Measurements from ENCODE around the gene IRF9. TPM values are rescaled to one million over a fixed set of nuclear protein-coding genes. Genes with fewer than 3 reads are reported as not detected.

IRF9 gene
- total RNA-seq, 1 donor from 2014 or later, result 42.9 TPM

DNA sequence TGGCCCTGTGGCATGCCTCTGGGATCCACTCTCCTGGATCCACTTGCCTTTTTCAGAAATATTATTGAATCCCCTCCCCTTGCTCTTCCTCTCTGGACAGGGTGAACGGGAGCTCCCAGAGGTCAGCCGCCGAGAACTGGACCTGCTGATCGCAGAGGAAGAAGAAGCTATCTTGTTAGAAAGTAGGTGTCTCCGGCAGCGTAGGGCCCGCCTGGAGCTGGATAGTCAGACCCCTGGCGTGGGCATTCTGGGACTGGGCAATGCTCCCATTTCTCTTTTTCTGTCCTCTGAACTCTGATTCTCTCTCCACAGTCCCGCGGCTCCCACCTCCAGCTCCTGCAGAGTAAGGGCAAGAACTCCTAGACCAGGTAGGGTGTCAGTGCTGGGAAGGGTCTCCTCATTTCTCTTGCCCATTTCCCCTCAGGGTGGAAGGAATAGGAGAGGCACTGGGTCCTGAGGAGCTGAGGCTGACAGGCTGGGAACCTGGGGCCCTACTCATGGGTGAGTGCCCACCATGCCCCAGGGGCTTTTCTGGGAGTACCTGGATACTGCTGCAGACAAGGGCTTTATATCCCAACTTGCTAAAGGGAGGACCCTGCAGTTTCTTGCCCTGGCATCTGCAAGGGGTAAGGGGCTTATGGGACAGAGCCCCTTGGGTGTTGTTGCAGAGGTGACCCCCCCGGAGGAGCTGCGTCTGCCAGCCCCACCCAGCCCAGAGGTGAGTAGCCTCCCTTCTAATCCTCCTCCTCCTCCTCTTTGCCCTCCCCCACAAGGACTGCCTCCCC, 16.2 kb downstream of the IRF9 start:
- no peak for DNase-seq (ENCODE audit: low read depth in 2 of 2)

GRCh38 chr14:24177891-24178290, 16.8 kb downstream of the IRF9 start:
- no peak for DNase-seq (ENCODE audit: low read depth in 2 of 2)

DNA sequence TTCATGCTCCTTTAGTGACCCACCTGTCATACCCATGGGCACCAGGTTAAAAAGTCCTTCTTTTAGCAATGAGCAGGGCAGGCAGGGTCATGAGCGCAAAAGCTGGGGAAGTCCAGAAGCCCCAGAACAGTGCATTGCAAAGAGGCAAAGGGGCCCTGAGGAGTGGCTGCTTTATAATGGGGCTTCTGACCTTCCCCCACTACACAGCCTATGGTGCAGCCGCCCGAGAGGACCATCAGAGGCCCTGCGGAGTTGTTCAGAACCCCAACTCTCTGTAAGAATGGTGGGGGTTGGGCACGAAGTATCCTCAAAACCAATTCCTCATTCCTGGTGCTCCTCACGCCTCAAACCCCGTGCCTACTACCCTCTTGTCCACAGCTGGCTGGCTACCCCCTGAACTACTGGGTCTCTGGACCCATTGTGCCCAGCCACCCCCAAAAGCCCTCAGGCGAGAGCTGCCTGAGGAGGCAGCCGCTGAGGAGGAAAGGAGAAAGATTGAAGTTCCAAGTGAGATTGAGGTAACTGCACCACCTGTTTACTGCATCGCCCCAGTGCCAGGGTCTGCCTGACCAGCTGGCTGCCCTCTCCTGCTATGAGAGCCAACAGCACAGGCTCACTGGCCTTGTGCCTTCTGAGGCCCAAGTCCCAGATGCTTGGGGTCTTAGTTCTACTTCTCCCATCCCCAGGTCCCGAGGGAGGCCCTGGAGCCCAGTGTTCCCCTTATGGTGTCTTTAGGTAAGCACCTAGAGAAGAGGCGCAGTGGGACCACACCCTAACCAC, 17.5 kb downstream of the IRF9 start:
- no peak for DNase-seq (ENCODE audit: low read depth in 2 of 2)

- DNase-seq (ENCODE audit: low read depth in 2 of 2), result no peak
These were observed 18.4 kb downstream of the IRF9 start for GRCh38 chr14:24179294-24179960.

GRCh38 chr14:24179961-24180796, 19.1 kb downstream of the IRF9 start:
- DNase-seq (ENCODE audit: low read depth in 2 of 2), result peak in 1 of 2 donors; percentile 70

GRCh38 chr14:24181371-24182077, 20.5 kb downstream of the IRF9 start:
- DNase-seq (ENCODE audit: low read depth in 2 of 2), result no peak

DNA sequence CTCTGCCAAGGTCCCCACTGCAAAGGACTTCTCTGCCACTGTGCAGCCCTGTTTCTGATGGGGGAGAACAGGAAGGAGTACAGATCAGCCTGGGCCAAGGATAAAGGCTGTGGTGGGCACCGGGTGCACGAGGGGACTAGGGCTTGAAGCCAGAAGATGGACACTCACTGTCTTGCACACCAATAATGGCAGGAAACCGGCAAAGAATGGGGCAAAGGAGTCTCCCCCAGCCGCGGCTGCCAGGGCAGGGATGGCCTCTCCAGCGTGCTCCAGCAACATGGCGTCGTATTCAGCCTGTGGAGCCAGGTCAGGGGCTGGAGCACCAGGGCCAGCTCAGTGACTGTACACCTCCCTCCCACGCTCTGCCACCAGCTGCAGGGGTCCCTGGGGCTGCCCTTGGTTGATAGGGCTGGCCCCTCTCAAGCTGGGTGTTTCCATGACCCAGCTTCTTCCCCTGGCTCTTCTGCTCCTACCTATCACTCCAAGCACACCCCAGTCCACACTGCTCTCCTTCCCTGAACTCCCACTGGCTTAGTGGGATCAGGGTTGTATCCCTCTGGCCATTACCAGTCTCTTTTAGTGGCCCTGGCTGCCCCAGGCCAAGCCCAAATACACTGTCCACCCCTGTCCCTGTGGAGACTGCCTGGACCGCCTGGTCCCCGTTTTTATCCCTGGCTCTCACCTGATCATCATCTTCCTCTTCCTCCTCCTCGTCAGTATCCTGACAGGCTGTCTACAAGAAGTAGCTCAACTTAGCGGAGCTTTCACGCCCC, 21.2 kb downstream of the IRF9 start:
- no peak for DNase-seq (ENCODE audit: low read depth in 2 of 2)

- no peak for DNase-seq (ENCODE audit: low read depth in 2 of 2)
These were observed 22.0 kb downstream of the IRF9 start for GRCh38 chr14:24183014-24183481.

DNA sequence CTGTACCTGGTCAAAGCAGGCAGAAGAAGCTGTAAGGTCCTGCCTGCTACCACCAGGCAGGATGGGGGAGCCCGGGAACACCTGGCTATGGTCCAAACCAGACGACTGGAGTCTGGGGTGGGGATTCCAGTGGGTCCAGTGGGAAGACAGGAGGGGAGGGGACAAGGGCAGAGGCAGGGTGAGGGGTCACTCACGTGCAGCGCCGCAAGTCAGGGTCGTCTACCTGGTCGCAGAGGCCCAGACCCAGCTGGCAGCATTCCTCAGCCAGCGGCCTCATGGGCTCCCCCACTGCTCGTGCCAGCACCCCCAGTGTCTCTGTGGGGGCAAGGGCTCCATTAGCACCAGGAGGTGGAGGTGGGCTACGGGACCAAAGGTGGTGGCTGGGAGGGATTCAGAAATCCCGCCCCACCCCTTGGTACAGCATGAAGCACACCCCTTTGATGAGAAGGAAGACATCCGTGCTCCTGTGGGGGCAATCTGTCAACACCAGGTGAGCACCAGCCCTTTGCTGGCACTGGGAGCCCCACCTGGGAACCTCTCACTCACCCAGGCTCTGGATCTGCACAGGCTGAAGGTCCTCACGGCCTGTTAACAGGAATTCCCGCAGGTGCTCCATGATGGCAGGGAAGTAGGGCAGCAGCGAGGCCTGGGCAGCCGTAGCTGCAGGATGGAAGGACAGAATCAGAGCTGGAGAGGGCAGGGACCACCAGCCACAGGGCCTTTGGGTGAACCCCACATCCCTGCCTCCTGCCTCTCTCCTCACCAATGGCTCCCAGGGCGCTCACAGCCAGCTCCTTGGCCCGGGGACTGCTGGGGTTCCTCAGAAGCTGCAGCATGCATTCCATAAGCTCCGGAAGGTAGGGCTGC, 23.3 kb downstream of the IRF9 start:
- no peak for DNase-seq (ENCODE audit: low read depth in 2 of 2)

DNA sequence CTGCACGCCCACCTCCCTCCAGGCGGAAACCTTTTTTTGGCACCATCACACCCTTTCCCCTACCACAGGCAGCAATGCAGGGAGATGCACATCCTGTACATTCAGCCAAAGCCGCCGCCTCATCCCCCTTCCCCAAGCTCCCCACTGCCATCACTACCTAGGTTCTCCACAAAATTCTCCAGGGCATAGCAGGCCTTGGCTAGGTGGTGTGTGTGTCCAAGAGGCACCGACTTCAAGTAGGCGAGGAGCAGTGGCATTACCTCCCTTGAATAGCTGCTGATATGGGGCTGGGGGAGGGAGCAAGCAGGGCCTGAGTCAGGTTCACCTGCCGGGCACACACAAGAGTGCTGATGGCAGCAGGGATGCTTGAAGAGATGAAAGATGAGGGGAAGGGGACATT, 24.0 kb downstream of the IRF9 start:
- DNase-seq (ENCODE audit: low read depth in 2 of 2), result no peak

- DNase-seq (ENCODE audit: low read depth in 2 of 2), result no peak
These were observed 24.7 kb downstream of the IRF9 start for GRCh38 chr14:24185741-24186140.

DNA sequence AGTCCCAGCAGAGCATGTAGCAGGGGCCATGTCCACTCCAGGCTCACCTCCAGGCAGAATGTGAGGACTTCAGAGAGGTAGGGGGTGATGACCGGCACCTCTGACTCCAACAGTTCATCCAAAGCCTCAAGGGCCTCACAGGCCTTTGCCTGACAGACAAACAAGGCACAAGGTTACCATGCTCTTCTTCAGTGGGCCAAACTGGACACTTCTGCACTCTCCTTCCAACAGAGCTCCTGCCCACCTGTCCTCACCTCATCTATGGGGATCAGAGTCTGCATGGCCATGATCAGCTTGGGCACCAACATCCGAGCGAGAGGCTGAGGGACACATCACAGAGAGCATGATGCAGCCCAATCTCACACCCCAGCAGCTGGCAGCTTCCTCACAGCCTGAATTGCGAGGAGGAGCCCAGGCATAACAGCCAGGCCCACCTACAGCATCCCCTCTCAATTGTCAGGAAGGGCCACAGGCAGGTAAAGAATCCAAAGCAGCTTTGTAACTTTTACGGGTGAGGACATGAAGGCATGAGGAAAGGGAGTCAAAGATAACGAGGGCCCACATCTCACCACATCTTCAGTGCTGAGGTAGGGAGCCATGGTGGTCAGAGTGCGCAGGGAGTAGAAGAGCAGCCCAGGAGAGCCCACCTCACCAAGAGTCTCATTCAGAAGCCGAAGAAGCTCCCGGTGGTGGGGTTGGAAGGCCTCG, 25.9 kb downstream of the IRF9 start:
- DNase-seq (ENCODE audit: low read depth in 2 of 2), result no peak

DNA sequence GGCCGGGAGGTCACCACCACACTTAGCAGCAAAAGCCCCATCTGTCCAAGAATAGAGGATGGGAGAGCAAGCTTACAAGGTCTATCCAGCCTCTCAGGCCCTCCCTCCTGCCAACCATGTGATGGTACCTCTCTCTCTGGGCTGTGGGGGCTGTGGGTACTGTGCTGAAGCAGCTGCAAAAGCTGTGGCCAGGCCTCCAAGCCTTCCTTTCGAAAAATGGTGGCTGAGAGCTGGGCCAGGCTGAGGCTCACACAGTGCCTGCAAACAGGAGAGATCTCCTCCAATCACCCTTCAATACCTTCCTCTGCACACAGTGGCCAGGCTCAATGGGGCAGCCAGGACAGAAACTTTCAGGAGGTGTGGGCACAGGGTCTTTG, 26.5 kb downstream of the IRF9 start:
- no peak for DNase-seq (ENCODE audit: low read depth in 2 of 2)

GRCh38 chr14:24188251-24189058, 27.4 kb downstream of the IRF9 start, which contains the start of gene IPO4:
Gene IPO4 (minus strand): TSS chr14:24188816. CDS start chr14:24188787, 29 bp downstream.
- DNase-seq (ENCODE audit: low read depth in 2 of 2), result peak; percentile 99

DNA sequence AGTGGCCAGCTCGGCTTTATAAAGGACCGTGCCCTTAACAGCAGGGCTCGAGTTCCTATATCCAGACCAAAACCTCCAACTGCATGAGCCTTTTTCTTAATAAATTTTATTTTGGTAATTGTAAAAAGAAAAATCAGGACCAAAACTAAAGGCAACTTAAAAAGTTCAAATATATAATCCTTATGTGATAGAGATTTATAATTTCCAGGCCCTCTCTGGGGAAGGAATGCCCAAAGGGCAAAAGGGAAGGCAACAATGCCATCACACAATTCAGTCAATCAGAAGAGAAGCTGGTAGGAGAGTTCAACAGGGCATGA, 28.0 kb downstream of the IRF9 start:
- no peak for DNase-seq (ENCODE audit: low read depth in 2 of 2)

DNA sequence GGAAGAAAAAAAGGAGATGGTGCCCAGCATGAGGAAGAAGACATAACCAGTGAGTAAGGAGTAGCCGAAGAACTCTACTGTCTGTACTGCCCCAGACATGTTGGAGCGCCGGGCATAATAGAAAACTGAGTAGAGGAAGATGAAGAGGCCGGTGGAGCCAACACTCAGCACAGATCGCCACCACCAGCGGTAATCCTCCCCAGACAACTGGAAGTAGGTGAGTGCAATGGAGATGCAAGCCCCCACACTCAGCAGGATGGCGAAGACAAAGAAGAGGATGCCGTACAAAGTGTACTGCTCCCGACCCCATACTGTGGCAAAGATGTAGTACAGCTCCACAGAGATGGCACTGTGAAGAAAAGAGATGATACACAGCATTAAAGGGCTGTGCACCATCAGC, 28.4 kb downstream of the IRF9 start:
- no peak for DNase-seq (ENCODE audit: low read depth in 2 of 2)

DNA sequence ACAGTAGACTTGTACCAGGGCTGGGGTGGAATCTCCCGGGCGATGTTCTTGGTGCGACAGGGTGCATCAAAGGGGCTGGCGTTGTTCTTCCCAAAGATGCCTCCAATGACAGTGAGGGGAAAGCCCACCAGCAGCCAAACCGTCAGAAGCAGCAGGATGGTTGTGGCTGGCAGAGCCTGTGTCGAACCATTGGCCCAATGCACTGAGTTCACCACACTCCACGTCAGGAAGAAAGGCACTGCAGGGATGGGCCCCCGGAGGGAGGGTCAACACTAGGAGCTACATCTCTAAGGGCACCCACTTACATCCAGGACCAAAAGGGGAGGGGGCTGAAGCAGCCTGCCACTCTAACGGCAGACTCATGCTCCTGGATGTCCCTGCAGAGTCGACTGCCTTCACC, 29.4 kb downstream of the IRF9 start:
- DNase-seq (ENCODE audit: low read depth in 2 of 2), result no peak

DNA sequence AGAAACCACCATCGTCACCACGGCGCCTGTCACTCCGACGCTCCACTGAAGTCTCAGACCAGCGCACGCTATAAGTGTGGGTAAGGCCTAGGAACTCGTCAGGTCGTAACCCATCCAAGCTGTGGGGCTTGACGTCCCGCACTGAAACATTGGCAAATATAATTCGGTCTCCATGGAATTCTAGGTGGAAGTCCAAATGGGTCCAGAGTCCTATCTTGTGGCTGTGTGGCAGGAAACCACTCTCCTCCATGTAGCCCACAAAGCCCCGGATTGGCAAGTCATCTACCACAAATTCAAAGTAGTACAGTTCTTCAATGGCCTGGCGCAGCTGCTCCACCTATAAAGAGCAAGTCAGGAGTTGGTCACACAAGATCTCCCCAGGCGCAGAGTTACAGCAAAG, 31.9 kb downstream of the IRF9 start:
- DNase-seq (ENCODE audit: low read depth in 2 of 2), result no peak

All from lung microvascular endothelial cell (primary cell).